ENCODE results near the gene PCDHGB3.

DNA sequence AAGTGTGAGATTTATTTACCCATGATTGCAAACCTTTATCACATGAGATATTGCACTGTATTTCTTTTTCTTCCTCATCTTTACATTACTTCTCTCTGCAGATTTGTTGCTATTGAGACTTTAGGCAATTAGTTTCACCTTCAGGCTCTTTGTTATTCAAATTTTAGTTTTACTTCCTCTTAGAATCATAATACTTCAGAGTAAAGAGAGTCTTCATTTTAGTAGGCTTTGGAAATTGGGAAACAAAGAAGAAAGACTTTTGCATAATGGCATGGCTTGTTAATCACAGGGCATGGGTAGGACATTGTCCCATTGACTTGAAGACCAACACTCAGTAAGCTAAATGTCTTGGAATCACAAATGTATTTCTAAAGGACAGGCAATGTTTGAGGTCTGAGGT is 7.3 kb upstream of the PCDHGB3 start:
- no peak for TF ChIP-seq POLR2A (IDR thresholded peaks at IDR 0.05)
- TF ChIP-seq, protein P1, sequence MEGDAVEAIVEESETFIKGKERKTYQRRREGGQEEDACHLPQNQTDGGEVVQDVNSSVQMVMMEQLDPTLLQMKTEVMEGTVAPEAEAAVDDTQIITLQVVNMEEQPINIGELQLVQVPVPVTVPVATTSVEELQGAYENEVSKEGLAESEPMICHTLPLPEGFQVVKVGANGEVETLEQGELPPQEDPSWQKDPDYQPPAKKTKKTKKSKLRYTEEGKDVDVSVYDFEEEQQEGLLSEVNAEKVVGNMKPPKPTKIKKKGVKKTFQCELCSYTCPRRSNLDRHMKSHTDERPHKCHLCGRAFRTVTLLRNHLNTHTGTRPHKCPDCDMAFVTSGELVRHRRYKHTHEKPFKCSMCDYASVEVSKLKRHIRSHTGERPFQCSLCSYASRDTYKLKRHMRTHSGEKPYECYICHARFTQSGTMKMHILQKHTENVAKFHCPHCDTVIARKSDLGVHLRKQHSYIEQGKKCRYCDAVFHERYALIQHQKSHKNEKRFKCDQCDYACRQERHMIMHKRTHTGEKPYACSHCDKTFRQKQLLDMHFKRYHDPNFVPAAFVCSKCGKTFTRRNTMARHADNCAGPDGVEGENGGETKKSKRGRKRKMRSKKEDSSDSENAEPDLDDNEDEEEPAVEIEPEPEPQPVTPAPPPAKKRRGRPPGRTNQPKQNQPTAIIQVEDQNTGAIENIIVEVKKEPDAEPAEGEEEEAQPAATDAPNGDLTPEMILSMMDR (IDR thresholded peaks at IDR 0.05): no peak

All from esophagus squamous epithelium (tissue), 4 donors.